Skeletal muscle cell (primary cell): Measurements from ENCODE around the gene GNE.
"Not testable (repeated sequence)": the region's sequence is repeated elsewhere in the genome, so short reads cannot be mapped to it uniquely, and the experiment has no call there.

Experiments used
- DNase-seq: peaks from one replicate; pipeline ENCODE4 v3.0.0-alpha.2; 2010; ENCODE audit warnings: low read depth
- H3K4me3 ChIP-seq: 2 replicates; pipeline ENCODE4 v1.5.1; 2011; ENCODE audit warnings: low read depth, mild to moderate bottlenecking, control low read depth, low read length, moderate library complexity

Gene GNE

GRCh38 chr9:36214571-36214970 lies 43.7 kb downstream of the GNE start:
- DNase-seq, result peak; percentile 32
- no peak overlapping the region for H3K4me3 ChIP-seq

DNA sequence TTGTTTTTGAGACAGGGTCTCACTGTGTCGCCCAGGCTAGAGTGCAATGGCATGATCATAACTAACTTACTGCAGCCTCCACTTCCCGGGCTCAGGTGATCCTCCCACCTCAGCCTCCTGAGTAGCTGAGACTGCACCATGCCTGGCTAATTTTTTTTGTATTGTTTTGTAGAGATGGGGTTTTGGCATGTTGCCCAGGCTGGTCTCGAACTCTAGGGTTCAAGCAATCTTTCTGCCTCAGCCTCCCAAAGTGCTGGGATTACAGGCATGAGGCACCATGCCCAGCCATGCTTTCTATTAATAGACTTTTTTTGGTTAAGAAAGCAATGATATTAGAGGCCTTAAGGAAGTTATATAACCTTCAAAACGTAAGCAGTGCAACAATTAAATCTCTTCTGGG lies 44.3 kb downstream of the GNE start:
- H3K4me3 ChIP-seq, result no peak overlapping the region
- DNase-seq, result no peak

GRCh38 chr9:36213387-36213786 lies 44.9 kb downstream of the GNE start:
- no peak for DNase-seq
- H3K4me3 ChIP-seq, result no peak overlapping the region

- H3K4me3 ChIP-seq, result no peak overlapping the region
- no peak for DNase-seq
Observed at GRCh38 chr9:36211510-36211909, 46.7 kb downstream of the GNE start.

DNA sequence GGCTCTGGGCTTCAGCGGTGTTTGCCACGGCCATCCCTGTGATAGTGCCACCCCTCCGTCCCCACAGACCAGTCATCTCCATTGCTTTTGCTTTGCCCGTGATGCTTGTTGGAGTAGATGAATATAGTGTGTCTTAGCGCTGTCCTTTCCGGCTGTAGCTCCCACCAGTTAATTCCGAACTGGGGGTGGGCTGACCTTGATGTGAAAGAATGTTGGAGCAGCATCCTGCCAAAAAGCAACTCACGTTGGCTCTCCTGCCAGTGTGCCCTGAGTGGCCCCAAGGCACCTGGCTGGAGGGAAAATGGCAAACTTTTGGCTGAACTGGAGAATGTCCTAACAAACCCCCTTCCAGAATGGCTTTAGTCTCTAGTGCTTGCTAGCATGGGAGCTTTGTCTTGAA lies 47.5 kb downstream of the GNE start:
- H3K4me3 ChIP-seq, result no peak overlapping the region

DNA sequence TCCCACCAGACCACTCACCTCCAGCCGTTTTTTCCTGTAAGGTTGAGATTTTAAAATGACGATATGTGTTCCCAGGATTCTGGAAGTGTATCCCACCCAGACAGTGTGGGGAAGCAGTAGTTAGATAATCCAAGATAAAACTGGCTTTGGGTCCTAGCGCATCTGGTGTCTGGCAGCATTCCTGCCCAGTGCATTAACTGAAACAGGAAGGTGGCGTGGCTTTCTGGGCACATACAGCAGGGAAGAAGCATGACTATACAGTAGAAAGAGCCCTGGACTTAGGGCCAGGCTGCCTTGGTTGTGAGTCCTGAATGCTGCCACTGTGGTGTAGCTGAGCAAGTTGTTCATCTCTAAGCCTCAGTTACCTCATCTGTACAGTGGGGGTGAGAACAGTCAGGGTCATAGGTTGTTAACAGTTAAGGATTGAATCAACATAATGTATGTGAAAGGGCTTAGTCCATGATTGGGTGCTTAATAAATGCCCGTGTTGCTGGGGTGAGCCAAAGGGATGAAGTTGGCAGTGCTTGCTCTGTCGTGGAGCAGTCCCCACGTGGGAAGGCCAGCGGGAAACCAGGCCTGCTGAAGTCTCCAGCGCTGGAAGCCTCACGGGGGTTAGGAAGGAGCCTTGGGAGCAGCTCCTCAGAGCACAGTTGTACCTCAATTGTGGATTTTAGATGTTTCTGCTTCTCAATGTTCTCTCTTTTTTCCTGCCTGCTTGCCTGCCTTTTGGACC lies 49.6 kb downstream of the GNE start:
- no peak for DNase-seq
- H3K4me3 ChIP-seq, result no peak overlapping the region

More for the DNA sequence above, 47.5 kb downstream of the GNE start:
- no peak for DNase-seq

- DNase-seq, result no peak
- no peak overlapping the region for H3K4me3 ChIP-seq
Observed at GRCh38 chr9:36207546-36208012, 50.7 kb downstream of the GNE start.

- H3K4me3 ChIP-seq, result no peak overlapping the region
- DNase-seq, result no peak
Observed at GRCh38 chr9:36207016-36207415, 51.2 kb downstream of the GNE start.

GRCh38 chr9:36204906-36205547 lies 53.2 kb downstream of the GNE start:
- H3K4me3 ChIP-seq, result no peak overlapping the region
- no peak for DNase-seq

DNA sequence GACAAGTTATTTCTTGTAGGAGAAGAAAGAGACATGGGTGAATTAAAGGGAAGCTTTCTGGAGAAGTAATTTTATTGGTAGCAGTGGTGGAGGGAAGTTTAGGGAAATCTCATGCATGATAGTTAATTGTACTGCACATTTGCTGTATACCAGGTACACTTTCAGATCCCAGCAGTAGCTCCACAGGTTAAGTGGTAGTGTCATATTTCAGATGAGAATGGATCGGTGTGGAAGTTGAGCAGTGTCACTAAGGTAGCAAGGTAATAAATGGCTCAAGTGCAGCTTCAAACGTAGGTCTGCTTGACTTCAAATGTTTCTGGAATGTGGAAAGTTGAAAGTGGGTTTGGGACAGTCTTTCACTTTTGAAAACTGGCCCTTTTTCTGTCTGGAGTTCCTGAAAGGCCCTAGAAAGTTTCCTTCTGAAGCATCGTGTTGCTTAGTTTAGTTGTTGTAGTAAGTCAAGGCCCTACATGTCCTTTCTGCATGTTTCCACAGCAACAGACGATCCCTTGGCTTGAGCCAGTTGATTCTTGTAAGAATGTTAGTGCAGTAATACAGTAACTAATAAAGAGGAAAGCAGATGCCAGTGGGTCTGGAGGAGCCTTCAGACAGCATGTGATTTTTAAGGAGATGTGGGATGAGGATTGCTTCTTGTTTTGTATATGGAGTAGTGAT lies 63.8 kb downstream of the GNE start:
- DNase-seq, result no peak
- no peak overlapping the region for H3K4me3 ChIP-seq

- no peak for DNase-seq
- peak overlapping the region; percentile 93 for H3K4me3 ChIP-seq
Observed at GRCh38 chr9:36193023-36193422, 65.2 kb downstream of the GNE start.

GRCh38 chr9:36192196-36192595 lies 66.1 kb downstream of the GNE start:
- H3K4me3 ChIP-seq, result peak overlapping the region; percentile 93
- no peak for DNase-seq

DNA sequence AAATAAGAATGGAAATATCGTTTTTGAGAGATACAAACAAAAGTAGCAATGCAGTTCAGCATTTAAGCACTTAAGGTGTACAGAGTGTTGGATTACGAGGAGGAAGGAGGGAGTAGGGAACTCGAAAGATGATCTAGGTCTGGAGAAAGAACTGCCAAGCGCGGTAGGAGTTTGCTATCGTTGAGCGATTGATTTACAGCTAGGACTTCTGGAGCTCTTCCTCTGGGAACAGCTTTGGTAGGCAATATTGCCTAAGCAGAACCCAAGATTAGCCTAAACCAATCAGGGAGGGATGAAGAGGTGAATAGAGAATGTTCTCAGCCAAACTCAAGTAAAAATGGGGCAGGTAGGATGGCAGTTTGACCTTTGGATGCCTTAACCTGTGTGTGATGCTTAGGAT lies 66.6 kb downstream of the GNE start:
- peak overlapping the region; percentile 93 for H3K4me3 ChIP-seq
- DNase-seq, result no peak

DNA sequence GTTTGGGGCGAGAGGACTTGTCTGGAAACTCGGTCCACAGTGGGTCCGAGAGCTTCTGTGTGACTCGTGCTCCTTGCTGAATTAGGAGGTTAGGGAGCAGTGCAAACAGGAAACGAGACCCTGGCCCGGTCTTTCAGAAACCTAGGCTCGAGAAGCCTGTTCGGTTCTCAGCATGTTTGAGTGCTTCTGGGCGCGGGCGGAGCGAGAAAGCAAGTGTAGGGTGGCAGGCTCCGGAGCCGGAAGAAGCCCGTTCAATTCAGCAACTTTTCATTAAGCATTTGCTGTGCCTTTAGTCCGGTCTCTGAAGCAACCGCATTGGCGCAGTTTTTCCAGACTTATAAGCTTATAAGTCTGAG lies 67.0 kb downstream of the GNE start:
- no peak for DNase-seq
- peak overlapping the region; percentile 93 for H3K4me3 ChIP-seq

DNA sequence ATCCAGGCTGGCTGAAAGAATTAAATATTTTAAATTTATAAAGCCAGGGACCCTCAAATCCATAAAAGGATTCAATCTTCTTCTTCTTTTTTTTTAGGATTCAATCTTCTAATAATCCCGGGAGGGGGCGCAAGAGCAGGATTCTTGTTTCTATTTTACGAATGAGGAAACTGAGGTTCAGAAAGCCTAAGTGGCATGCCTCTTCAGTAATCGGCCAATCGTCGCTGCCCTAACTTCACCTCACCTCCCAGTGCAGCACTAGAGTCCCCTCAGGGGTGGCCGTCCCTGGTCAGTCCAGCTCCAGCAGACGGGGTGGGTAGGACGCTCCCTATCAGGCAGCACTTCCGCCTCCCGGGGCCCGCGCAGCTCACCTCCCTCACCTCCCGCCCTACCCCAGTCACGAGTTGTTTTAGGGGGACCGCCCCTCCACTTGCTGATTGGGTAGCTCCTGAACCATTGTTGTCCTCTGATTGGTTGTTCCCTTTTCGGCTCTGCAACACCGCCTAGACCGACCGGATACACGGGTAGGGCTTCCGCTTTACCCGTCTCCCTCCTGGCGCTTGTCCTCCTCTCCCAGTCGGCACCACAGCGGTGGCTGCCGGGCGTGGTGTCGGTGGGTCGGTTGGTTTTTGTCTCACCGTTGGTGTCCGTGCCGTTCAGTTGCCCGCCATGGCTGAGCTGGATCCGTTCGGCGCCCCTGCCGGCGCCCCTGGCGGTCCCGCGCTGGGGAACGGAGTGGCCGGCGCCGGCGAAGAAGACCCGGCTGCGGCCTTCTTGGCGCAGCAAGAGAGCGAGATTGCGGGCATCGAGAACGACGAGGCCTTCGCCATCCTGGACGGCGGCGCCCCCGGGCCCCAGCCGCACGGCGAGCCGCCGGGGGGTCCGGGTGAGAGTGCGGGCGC lies 67.6 kb downstream of the GNE start, which contains the start of gene CLTA:
CLTA (plus strand) TSS at position 534 of the 902 bp plus-strand sequence; CDS start at position 670, 136 bp downstream.
- H3K4me3 ChIP-seq, result peak within 1 kb of the TSS; percentile 93
- peak; percentile 95 for DNase-seq

DNA sequence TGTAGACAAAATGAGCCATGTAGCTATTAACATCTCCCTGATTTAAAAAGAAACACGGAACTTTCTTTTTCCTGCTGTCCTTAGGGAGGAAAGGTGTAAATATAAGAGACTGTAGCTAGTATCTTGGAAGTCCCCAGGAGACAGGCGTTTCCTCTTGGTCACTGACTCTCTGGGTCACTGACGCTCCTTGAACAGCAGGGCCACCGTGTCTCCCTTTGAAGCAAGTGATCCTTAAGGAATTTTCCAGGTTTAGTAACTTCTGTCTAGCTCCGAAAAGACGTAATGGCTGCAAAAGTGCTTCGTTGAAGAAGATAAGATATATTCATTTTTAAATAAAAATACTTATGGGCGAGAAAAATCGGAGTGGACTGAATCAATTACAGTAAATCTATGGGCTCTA lies 68.3 kb downstream of the GNE start:
- DNase-seq, result no peak
- peak overlapping the region; percentile 93 for H3K4me3 ChIP-seq

GRCh38 chr9:36188212-36188611 lies 70.0 kb downstream of the GNE start:
- no peak overlapping the region for H3K4me3 ChIP-seq
- no peak for DNase-seq

GRCh38 chr9:36187414-36187813 lies 70.8 kb downstream of the GNE start:
- DNase-seq, result peak; percentile 85

GRCh38 chr9:36180243-36180642 lies 78.0 kb downstream of the GNE start:
- not testable (repeated sequence) for DNase-seq, H3K4me3 ChIP-seq

More at GRCh38 chr9:36187414-36187813, 70.8 kb downstream of the GNE start:
- no peak overlapping the region for H3K4me3 ChIP-seq
